Measurements from ENCODE around the gene CFAP251.

DNA sequence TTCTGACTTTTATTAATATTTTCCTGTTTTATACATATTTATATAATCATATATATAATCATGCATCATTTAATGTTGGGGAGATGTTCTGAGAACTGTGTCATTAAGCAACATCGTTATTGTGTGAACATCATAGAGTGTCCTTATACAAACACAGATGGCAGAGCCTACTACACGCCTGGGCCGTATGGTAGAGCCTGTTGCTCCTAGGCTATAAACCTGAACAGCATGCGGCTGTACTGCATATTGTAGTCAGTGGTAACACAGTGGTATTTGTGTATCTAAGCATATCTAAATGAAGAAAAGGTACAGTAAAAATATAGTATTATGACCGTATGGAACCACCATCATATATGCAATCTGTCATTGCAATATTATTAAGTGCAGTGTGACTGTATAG is 58.6 kb downstream of the CFAP251 start:
- TF ChIP-seq, protein P1, sequence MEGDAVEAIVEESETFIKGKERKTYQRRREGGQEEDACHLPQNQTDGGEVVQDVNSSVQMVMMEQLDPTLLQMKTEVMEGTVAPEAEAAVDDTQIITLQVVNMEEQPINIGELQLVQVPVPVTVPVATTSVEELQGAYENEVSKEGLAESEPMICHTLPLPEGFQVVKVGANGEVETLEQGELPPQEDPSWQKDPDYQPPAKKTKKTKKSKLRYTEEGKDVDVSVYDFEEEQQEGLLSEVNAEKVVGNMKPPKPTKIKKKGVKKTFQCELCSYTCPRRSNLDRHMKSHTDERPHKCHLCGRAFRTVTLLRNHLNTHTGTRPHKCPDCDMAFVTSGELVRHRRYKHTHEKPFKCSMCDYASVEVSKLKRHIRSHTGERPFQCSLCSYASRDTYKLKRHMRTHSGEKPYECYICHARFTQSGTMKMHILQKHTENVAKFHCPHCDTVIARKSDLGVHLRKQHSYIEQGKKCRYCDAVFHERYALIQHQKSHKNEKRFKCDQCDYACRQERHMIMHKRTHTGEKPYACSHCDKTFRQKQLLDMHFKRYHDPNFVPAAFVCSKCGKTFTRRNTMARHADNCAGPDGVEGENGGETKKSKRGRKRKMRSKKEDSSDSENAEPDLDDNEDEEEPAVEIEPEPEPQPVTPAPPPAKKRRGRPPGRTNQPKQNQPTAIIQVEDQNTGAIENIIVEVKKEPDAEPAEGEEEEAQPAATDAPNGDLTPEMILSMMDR (IDR thresholded peaks at IDR 0.05; ENCODE audit: insufficient read depth, low read depth, low read length), result no peak
- TF ChIP-seq EZH2 (IDR thresholded peaks at IDR 0.05; ENCODE audit: insufficient read depth, low read length), result no peak

Measured in astrocyte (in vitro differentiated cells and primary cell).